ENCODE measurements around the gene AURKA.
"Not testable (repeated sequence)": the region's sequence is repeated elsewhere in the genome, so short reads cannot be mapped to it uniquely, and the experiment has no call there.

AURKA gene

GRCh38 chr20:56353356-56353755, 38.7 kb downstream of the AURKA start:
- DNase-seq = no peak

DNA sequence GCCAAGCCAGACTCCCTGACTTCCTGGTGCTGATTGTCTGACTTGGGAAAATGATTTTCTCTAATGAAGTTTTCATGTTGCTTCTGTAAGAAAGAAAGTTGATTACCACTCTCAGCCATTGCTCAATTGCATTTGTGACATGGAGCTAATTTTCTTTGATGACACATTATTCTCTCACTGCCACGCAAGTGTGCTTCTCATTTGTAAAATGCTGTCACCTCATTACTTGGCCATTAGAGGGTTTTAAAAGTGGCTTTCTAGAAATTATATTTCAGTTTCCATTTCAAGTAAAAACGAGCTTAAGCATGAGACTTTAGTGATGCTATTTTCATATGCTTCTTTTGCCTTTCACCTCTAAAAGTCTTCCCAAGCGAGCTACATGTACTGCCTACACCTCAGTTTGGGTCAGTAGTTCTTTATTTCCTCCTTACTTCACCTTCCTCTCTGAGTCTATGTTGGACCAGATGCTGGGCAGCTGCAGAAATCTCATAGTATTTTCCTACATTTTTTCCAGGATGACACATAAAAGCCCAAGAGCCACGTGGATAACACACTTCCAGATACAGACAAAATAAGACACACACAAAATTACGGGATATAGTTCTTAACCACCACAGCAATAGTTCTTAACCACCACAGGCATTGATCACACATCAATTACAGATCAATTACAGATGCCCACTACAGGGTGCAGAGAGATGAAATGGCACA, 39.5 kb downstream of the AURKA start:
- DNase-seq = no peak

- DNase-seq = no peak
Measured at GRCh38 chr20:56350842-56351241, 41.2 kb downstream of the AURKA start.

- DNase-seq = no peak
Measured at GRCh38 chr20:56348746-56349145, 43.3 kb downstream of the AURKA start.

DNA sequence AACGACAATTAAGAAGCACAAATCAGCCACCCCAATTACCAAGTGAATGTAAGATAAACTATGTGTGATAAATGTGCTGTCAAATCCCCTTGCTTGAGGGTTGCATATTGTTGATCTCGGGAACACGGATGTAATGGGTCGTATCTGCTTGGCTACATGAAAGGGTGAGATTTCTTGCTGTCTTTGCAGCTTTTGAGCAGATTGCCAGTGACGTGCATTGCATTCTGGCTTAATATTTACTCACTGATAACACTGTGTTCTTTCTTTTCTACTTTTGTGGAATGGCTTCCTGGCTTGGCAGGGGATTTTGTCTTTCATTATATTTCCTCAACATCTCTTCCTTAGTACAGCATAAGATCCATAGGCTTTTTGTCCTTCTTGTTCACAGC, 43.7 kb downstream of the AURKA start:
- no peak for DNase-seq

- no peak for DNase-seq
Measured at GRCh38 chr20:56347628-56348304, 44.2 kb downstream of the AURKA start.

GRCh38 chr20:56345911-56346310, 46.1 kb downstream of the AURKA start:
- no peak for DNase-seq

DNA sequence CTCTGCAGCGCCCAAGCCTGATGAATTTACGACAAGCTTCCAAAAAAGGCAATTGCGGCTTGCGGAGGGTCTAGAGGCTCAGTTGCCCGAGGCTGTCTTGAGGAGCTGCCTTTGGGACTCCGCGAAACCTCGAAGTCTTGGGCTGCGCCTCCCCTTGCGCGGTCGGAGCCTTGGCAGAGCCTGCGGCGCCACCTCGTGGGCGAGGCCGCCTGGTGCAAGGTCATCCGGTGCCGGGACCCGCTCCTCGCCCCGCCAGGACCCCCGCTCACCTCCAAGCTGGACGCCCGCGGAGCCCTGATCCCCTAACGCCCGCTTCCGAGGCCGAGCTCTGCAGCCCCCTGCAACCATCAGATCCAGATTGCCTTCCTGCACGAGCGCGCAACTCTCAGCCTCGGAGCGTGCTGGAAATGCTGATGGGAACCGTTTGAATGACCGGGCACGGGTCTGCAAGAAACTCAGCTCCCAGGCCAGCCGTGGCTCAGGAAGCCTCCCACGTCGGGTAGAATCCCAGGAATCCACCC, 48.1 kb downstream of the AURKA start:
- DNase-seq = peak; percentile 31 to 67

DNA sequence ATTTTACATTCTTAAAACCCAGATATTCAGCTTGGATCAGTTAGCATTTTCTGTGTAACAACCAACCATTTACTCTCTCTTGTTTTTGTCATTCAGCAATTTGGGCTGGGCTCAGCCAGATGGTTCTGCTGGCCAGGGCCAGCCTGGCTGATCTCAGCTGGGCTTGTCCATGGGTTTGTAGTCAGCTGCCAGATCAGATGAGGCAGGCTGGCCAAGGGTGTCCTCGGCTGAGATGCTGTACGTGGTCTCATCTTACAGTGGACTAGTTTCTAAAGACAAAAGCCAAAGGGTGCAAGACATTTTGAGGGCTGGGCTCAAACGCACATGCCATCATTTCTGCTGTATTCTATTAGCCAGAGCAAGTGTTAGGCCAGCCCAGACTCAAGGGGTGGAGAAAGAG, 49.2 kb downstream of the AURKA start:
- DNase-seq = no peak

DNA sequence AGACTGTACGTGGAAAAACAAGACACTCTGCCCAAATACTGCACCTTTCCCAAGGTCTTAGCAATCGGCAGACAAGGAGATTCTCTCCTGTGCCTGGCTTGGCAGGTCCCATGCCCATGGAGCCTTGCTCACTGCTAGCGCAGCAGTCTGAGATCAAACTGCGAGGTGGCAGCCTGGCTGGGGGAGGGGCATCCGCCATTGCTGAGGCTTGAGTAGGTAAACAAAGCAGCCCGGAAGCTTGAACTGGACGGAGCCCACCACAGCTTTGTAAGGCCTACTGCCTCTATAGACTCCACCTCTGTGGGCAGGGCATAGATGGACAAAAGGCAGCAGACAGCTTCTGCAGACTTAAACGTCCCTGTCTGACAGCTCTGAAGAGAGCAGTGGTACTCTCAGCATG, 55.3 kb downstream of the AURKA start:
- not testable (repeated sequence) for DNase-seq

DNA sequence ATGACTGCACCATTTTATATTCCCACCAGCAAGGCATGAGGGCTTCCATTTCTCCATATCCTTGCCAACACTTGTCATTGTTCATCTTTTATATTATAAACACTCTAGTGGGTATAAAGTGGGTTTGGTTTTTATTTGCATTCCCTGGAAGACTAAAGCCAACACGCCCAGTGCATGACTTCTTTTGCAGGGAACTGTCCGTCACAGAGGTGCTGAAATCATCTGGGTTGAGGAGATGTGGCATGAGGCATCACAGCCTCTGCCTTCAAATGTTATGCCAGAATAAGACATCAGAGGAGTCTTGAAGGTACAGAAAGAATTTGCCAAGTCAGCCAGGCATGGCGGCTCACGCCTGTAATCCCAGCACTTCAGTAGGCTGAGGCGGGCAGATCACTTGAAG, 63.2 kb downstream of the AURKA start:
- DNase-seq = no peak

- no peak for DNase-seq
Measured at GRCh38 chr20:56324806-56325205, 67.2 kb downstream of the AURKA start.

- DNase-seq = no peak
Measured at GRCh38 chr20:56323656-56324055, 68.4 kb downstream of the AURKA start.

DNA sequence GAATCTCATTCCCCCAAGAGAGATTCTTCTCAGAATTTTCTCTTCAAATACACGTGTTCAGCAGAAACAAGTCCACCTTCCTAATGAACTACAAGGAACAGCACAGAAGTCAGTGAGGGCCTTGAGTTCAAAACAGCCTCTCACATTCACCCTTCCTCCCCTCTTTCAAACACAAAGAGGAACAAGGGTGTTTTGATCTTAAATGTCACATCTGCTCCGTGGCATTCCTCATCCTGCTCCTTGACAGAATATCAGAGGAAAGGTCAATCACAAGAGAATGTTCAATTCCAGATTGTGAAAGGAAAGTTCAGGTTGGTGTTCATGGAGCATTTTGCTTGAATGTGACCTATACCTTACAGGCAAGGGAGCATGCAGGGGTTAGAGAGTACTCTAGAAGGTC, 68.8 kb downstream of the AURKA start:
- DNase-seq = no peak

DNA sequence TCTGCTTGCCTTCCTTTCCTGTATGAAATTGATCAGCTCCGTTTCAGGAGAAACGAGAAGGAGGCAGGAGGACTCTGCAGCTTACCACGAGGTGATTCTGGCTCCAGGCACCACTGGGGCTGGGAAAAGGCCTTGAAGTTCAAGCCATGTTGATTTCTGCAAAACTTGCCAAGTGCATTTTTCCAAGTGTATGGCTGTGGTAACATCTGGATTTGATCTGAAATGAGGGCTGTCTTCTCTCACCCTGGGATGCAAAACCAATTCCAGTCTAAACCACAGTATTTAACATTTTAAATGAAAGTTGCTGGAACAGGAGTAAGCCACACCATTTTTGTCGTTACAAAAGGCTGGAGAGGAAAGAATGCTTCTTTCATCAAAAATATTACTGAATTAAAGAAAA, 69.3 kb downstream of the AURKA start:
- DNase-seq = no peak
